HG03159 (cell line): ENCODE data around the gene ALG1.

Experiments used
- ATAC-seq: cut with Tn5 transposase; IDR thresholded peaks from one replicate; pipeline ENCODE4 v1.9.1; 2021; ENCODE audit warnings: mild to moderate bottlenecking, moderate library complexity; ENCODE audit not compliant: unreplicated experiment

Gene ALG1, protein sequence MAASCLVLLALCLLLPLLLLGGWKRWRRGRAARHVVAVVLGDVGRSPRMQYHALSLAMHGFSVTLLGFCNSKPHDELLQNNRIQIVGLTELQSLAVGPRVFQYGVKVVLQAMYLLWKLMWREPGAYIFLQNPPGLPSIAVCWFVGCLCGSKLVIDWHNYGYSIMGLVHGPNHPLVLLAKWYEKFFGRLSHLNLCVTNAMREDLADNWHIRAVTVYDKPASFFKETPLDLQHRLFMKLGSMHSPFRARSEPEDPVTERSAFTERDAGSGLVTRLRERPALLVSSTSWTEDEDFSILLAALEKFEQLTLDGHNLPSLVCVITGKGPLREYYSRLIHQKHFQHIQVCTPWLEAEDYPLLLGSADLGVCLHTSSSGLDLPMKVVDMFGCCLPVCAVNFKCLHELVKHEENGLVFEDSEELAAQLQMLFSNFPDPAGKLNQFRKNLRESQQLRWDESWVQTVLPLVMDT

DNA sequence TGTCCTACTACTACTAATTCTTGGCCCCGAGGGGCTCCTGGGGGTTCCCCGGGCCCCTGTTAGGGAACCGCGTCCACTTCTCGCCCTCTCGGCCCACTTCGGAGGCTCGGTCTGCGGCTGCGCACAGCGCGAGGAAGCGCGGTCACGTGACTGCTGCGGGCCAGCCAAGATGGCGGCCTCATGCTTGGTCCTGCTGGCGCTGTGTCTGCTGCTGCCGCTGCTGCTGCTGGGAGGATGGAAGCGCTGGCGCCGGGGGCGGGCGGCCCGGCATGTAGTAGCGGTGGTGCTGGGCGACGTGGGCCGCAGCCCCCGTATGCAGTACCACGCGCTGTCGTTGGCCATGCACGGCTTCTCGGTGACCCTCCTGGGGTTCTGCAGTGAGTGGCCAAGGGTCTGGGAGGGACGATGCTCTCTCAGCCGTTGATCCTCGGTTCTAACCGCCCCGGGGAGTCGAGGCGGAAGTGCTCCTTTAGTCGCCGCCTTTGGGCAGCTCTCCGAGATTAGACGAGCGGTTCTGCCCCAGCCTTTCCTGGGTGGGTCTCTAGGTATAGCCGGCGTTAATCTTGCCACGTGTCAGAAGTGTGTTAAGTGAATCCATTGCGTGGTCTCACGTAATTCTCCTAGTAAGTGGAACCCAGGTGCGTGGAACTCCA is at the start of gene ALG1:
TSS of gene ALG1 (plus strand) at position 163 of the 653 bp plus-strand sequence. CDS start at position 170, 7 bp downstream.
- ATAC-seq, result peak; percentile 84

DNA sequence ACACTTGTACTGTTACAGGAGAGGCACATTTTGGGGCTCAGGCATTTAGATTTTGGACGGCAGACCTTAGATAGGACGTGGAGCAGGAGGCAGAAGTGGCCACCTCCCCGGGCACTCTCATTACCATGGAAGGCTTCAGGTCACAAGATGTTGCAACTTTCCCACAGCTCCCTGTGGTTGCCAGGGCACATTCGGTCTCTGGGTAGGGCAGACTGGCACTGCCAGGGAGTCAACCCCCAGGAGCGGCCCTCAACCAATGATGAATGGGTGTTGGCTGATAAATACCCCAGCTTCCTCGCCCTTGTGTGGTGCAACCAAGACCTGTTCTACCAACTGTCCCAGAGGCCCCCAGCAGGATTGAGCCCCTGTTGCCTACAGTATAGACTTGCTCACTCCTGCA is 49.1 kb upstream of the ALG1 start:
- no peak for ATAC-seq

DNA sequence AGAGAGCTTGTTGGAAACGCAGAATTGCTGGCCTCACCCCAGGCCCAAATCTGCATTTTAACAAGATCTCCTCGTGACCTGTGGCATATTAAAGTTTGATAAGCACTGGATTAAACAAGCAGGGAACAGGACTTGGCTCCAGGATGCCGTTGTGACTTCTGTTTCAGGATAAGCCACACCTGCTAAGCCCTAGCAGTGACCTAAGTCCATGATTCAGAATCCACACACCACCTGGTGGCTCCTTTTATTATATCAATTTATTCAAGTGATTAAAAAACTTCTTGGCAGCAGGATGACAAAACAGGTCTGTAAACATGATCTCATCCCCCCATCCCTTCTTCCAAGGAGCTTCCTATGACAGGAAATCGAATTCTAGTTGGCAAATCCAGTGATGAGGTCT is 47.0 kb upstream of the ALG1 start:
- ATAC-seq, result no peak

DNA sequence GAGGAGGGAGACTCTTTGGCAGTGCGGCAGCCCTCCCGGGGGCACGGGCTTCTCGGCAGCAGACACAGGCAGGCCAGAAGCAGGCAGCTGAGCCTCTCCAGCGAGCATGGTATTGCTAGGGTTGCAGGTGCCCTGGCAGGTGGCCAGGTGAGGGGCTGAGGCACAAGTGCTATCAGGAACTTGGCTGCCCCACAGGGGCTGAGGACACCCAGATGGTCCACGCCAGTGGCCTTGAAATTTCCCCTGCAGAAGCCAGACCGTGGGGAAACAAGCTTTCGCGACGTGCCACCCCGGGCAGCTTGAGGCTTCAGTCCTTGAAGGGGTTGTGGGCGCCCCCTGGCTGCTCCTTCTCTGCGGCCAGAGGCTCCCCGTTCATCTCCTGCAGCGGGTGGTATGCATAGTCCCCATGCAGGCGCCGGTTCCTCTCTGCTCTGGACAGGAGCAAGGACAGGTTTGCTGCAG is 46.4 kb upstream of the ALG1 start:
- ATAC-seq, result no peak

DNA sequence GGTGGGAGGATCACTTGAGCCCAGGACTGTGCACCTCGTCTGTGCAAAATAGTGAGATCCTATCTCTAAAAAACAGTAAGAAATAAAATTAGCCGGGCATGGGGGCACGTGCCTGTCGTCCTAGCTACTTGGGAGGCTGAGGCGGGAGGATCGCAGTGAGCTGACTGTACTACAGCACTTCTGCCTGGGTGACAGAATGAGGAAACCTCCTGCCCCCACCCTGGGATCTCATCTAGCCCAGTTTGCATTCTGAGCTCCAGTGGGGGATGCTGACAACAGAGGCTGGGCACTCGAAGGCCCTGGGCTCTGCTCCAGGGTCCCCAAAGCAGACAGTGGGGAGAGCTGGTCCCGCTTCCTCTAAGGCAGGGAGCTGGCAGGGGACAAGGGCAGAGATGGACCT is 45.0 kb upstream of the ALG1 start:
- no peak for ATAC-seq

DNA sequence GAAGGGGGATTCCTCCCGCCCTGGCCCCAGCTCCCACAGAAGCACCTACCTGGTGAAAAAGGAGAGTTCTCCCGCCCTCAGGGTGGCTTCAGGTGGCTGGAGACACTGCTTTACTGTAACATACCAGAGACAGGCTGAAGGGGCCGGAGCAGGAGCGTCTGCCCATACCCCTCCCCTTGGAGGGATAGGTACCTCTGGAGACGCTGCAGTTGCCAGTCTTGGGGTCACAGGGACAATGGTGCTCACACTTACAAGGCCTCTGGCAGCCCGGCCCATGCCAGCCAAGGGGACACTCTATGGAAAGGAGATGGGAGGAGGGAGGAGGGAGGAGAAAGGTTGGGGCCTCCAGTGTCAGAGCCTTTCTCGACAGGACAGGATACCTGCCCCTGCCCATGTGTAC is 44.6 kb upstream of the ALG1 start:
- no peak for ATAC-seq

DNA sequence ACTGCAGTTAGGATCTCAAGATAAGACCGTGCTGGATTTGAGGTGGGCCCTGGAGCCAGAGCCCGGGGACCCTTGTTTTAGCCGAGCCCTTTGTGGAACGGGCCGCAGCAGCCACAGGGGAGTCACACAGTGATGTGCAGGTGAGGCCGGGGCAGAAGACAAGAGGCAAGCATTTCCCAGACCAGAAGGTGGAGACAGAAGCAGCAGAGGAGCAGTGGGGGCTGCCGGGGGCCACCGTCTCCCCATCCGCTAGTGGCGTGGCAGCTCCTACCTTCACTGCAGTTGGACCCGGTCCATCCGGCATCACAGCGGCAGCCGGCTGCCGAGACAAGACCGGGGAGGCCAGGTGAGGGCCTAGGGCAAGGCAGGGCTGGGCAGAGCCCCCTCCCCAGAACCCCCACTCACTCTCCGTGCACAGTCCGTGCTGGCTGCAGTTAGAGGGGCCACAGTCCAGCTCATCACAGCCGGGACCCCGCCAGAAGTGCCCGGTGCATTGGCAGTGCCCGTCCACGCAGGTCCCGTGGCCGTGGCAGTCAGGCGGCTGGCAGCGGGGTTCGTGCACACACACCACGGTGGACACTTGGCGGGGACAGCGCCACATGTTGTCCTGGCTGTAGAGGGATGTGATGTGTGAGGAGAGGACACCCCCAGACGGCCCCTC is 43.9 kb upstream of the ALG1 start:
- no peak for ATAC-seq

DNA sequence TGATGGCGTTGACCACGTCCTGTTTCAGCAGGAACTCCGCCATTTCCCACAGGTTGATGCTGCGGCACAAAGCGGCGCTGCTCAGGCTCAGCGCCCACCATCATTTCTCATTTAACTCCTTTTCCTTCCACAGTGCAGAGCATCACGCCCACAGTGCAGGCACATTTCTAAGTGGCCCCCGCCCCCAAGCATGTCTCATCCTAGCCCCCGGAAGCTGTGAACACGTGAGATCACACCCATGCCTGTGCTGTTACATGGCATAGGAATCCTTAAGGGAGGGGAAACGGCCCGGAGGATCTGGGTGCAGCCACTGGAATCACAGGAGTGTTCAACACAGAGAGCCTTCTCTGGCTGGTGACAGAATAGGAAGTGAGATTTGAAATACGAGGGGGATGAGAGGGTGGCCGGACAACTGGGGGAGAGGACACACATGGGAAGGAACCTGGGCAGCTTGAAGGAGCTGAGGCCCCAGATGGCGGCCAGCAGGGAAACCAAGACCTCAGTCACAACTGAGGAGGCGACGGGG is 42.6 kb upstream of the ALG1 start:
- no peak for ATAC-seq

DNA sequence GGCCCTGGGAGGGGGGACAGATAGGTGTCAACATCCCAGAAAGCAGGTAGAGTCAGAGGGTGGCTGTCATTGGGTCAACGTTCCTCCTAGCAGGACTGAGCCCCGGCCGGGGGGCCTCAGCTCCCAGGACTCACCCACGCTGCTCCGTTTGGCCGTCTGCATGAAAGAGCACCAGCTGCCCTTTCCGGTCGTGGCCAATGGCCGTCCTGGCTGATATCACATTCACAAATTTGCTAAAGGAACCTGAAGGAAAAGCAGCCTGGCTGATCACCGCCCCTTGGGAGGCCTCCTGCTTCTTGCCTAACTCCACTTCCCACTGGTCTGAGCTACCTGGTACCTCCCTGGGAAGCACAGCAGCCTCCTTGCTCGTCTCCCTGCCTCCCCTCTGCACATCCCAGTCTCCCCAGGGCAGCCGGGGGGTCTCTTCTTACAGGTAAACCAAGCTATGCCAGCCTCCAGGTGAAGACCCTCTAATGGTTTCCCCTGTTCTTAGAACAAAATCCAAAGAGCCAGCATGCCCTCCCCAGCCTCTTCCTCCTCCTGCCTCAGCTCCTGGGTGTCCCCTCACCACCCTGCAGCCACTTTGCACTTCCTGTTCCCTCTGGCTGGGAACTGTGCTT is 41.3 kb upstream of the ALG1 start:
- no peak for ATAC-seq

DNA sequence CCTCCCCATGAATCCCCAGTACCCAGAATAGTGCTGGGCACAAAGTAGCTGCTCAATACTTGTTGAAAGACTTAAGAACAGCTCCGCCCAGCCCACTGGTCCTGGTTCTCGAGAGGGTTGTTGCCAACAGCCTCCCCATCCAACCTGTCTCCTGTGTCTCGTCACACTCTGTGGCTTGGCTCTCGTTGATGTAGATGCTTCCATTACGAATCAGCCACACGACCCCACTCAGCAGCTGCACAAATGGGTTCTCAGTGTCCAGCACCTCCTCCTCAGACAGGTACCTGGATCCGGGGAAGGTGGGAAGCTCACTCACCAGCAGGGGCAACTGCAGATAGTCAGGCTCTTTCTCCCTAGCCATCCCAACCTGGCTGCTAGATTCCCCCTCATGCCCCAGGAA is 40.0 kb upstream of the ALG1 start:
- no peak for ATAC-seq

DNA sequence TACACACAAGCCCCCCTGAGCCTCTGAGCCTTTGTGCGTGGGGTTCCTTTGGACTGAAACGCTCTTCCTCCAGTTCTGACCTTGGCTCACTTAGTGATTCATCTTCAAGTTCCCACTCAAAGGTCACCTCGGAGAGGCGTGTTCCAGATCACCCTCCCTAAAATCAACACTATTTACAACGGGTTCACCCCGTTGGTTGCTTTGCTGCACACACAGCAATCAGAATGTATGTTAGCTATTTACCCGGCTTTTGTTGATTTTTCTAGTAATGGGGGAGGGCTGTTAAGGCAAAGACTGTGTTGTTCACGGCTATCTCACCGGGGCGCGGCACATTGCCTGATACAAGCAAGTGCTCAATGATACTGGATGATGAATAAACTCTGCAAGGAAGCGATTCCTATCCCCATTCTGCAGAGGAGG is 38.9 kb upstream of the ALG1 start:
- no peak for ATAC-seq

DNA sequence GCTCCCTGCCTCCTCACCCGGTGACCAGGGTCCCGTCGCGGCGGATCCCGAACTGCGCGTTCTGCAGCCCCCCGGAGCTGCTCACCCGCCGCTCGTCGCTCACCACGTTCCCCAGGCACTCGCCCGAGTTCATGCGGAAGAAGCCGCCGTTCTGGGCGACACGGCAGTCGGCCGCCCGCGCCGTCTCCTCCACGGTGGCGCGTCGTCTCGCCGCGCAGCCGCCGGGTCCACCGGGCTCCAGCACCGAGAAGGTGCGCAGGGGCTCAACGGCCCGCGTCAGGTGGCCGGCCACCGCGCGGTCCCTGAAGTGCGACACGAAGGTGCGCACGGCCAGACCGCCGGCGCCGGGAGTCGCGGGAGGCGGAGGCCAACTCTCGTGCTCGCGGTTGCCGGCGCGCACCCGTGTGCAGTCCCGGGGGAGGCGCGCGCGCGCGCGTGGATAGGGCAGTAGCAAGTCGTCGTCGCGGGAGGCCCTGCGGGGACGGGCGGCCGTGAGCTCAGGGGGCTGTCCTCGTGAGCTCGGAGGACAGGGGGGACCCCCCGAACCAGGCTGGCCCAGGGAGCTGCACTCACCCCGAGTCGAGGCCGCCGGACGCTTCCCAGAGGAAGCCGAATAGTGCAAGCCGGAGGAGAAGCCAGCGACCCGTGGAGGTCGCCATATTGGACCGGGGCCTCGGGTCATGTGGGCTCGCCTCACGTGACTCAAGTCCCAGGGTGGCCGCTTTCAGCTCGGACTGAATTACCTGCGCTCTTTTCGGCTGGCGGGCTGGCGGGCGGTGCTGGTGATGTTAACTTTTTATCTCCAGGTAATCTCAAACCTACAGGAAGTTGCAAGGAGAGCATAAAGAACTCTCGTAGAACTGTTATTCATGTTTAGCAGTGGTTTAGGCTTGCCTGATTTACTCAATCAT is 38.1 kb upstream of the ALG1 start, which contains the start of gene NAGPA:
TSS of gene NAGPA (minus strand) at position 680 of the 911 bp plus-strand sequence. CDS start at position 659, 21 bp downstream.
- ATAC-seq, result peak; percentile 91

DNA sequence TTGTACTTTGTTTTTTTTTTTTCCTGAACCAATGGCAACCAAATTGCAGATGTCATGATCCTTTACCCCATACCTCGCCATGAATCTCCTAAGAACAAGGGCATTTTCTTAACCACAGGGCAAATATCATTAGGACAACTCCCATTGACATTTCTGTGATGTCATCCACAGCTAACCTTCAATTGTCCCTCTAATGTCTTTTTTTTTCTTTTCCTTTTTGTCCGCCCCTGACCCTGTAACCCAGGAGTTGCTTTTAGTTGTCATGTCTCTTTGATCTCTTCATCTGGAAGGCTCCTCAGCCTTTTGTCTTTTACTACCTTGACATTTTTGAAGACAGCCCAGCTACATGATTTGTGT is 37.5 kb upstream of the ALG1 start:
- ATAC-seq, result no peak

DNA sequence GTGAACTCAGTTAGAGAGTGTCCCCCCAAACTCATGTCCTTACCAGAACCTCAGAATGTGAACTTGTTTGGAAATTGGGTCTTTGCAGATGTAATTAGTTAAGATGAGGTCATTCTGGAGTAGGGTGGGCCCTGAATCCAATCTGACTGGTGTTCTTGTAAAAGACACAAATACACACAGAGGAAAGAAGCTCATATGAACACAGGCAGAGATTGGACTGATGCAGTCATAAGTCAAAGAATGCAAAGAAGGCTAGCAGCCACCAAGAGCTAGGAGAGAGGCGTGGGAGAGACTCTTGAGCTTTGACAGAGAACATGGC is 35.8 kb upstream of the ALG1 start:
- ATAC-seq, result no peak

DNA sequence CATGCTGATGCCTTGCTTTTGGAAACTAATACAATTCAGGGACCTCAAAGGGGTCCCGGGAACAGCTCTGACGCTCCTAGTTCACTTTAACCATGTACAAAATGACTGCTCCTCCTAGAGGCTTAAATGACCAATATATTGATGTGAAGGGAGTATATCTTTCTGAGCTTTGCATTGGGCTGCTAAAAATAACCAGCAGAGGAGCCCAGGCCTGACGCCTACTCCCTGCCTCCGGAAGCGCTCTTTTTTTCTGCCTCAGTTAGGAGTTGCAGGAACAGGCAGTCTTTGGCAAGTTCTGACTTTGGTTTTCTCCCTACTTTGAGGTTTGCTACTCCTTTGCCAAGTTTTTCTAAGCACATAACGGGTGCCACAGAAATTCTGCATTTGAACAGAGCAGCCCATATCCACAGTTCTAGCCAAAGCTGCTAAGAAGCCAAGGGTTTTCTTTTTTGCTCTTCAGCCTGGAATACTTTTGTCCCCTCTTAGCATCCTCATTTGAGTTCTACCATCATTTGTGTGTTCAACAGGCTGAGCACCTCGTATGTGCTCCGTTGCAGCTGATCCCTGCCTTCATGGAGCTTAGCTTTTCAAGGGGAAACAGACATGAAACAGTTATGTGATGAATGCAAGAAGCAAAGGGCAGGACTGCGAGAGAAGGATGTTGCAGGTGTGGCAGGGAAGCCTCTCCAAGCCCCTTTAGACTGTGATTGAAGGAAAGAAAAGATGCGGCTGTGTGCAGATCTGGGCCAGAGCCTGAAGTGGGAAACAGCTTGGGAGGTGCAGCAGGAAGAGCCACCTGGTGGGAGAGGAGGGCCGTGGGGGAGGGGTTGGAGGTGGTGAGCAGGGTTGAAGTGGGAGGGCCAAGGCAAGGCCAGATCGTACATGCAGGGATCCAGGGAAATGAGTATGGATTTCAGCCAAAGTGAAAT is 35.2 kb upstream of the ALG1 start:
- ATAC-seq, result no peak

DNA sequence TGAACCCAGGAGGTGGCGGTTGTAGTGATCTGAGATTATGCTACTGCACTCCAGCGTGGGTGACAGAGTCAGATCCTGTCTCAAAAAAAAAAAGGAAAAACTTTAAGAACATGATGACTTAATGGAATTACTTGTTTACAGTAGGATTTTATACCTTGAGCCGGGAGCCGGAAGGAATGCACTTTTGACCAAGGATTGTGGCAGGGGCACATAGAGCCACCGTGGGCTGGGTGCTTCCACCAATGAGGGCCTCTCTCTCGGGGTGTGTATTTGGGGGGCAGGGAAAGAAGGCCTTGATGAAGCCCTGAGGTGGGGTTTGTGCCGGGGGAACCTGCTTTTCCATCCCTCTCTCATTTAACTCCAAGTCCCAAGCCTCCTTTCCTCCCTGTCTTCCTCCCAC is 31.2 kb upstream of the ALG1 start:
- no peak for ATAC-seq

DNA sequence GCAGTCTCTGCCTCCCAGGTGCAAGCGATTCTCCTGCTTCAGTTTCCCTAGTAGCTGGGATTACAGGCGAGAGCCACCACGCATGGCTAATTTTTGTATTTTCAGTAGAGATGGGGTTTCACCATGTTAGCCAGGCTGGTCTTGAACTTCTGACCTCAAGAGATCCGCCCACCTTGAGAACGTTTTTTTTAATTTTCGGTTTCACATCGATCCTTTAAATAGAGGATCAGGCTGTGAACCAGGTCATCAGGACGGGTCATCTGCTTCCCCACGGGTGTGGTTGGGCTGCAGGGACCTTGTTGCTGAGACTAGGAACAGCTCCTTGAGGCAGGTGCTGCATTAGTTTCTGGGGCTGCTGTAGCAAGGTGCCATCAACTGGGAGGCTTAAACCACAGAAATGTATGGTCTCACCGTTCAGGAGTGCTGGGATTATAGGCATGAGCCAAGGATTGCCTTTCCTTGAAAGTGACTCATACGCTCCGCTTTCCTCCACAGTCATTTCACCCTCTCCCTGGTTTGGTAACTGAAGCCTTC is 30.0 kb upstream of the ALG1 start:
- no peak for ATAC-seq

DNA sequence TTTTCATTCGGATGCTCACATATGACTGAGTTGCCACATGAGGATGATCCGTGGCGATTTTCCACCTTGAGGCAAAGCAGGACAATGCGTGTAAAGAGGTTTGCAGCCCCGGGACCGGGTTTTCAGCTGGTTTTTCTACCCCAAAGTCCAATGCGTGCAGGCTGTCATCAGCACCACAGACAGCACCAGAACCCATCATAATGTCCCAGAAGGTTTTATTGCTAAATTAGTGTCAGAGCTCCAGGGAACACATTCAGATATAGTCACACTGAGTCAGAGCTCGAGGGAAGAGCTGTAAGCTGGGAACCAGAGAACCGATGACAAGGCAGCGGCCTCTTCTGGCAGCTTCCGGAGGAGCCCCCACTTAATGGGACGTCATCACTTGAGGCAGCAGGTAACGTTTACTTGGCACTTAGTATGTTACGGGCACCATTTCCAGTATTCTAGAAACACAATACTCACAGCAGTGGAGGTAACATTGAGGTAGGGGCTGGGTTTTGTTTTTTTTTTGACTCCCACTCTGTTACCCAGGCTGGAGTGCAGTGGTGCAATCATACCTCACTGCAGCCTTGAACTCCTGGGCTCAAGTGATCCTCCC is 29.0 kb upstream of the ALG1 start:
- no peak for ATAC-seq
